GM19372 (cell line): ENCODE results near the gene TNS1.

ENCODE experiments used
- ATAC-seq: cut with Tn5 transposase; IDR thresholded peaks from one replicate; pipeline ENCODE4 v1.9.1; 2021; ENCODE audit warnings: mild to moderate bottlenecking, low read depth, moderate library complexity; ENCODE audit not compliant: unreplicated experiment

Gene TNS1

DNA sequence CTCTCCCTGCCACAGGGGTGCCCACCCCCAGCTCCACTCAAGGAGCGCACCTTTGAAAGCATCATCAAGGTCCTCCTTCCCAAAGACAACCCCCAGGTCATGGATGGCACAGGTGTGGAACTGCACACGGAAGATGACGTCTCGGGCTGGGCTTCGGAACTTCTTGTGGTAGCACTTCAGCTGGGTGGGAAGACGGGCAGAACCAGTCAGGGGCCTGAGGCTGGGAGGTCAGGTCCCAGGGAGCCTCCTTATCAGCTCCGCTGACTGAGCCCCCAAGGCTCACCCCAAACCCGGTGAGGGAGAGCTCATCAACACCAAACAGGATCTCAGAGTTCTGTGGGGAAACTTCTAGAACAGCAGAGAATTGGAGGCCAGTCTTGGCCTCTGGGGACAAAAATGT, 117.8 kb downstream of the TNS1 start:
- no peak for ATAC-seq

GRCh38 chr2:217880891-217881290, 121.9 kb downstream of the TNS1 start:
- ATAC-seq = no peak

DNA sequence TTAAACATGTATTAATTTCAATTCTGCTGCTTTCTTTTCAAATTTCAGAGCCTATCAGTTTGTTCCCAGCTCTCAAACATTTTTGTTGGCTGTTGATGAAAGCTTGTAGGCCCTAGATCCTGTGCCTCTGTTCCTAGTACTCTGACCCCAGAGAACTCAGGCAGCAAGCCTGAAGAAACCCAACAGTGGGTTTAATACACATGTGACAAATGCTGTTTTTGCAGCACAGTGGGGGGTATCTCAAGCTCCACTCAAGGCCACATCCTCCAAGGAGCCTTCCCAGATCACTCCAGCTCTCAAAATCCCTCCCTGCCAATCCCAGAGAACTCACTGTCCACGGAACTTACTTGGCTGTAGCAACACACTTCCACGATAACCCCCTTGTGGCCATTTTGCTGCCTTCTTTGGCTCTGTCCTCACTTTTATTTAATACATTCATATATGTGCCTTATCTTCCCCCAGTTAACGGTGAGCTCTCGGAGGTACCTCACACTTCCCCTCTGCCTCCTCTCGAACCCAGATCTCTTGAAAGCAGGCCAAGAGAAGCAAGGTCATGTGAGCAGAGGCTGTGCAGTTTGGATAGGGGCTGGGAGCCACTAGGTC, 122.4 kb downstream of the TNS1 start:
- no peak for ATAC-seq

DNA sequence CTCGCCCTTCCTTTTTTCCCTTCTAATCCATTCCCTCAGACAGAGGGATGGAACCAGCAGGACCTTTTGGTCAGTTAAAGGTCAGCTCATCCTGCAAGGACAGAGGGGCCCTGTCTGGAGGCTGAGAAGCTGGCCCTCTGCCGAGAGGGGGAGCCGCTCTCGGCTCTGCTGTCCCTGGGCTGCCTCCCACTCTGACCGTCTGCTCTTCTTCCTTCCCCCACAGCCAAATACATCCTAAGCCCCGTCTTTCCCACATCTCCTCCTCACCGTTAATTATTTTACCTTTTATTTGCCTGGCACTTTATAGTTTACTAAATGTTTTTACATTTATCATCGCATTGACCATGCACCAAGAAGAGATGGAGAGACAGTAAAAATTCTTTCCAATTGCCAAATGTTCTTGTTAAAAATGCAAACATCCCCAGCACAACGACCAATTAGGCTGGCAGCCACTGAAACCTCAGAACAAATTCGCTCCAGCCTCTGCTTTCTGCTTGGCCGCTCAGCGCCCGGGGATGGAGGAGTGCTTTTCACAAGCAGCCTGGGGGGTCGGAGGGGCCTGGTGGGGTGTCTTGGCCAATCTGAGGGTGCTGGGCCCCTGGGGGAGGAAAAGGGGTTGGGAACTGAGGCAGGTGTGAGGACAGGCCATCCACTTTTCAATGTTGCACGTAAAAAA, 123.7 kb downstream of the TNS1 start:
- ATAC-seq = no peak

DNA sequence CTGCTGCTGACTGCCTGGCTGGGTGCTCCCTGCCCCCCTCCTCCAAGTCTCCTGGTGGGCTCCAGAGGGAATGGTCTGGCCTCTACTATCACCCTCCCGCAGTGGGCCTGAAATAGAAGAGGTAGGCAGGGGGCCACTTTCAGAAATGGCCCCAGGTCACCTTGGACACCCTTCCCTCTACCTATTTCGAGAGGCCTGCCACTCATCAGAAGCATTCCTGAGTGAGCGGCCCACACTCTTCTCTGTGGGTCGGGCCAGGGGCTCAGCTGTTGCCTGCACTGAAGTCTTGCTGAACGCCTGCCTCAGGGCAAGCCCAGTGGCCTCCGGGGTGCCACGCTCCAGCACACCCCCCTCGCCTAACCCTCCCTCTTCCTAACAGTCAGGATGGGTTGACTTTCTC, 124.9 kb downstream of the TNS1 start:
- ATAC-seq = no peak

DNA sequence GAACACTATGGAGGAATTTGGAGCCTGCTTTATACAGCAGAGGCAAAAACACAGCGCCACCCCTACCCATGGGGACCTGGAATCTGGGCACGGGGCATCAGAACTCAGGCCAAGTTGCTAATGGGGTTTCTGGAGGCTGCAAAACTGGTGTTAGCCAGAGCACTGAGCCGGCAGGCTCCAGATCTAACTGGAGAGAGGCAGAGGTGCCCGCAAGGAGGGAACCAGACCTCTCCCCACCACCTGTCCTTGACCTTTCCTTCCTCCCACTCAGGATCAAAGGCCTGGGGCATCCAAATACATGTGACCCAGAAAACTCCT, 126.6 kb downstream of the TNS1 start:
- ATAC-seq = no peak

- ATAC-seq = no peak
These were observed 127.1 kb downstream of the TNS1 start for GRCh38 chr2:217875556-217876252.

DNA sequence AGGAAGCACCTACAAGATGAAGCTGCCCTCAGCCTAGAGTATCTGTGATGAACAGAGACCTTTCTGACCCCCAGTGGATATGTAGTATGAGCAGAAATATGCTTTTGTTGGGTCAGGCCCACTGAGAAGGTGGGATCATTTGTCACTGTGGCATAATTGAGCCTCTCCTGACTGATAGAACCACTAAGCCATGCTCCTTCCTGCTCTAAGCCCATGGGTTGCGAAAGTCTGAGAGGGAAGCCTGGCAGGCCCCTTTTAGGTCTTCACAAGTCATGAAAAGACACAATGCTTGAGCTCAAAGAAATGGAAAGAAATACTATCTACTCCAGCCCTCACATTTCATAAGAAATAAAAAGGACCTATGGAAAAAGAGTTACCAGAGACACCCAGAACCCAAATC, 127.7 kb downstream of the TNS1 start:
- ATAC-seq = no peak

- no peak for ATAC-seq
These were observed 129.4 kb downstream of the TNS1 start for GRCh38 chr2:217873371-217873770.

- ATAC-seq = no peak
These were observed 130.5 kb downstream of the TNS1 start for GRCh38 chr2:217872319-217872718.

DNA sequence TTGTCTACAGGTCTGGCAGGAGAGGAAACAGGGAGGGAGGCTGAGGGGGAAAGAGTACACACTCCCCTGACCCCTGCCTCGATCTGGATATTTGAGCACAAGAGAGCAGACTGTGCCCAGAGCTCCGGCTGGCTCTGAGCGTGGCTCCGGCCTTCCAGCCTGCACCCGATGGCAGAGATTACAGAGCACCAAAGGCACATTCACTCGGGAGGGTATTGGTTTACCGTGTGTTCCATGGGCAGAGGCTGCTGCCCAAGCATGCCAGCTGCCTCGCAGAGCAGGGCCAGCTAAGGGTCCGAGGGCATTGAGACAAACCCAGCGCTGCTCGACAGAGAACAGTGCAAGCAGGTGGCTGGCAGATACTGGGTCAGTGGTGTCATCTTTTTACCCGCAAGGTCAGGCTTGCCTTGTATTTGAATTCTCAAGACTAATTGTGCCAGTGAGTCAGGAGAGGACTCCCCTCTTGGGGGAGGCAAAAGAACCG, 132.2 kb downstream of the TNS1 start:
- ATAC-seq = no peak

- no peak for ATAC-seq
These were observed 133.9 kb downstream of the TNS1 start for GRCh38 chr2:217868911-217869334.

GRCh38 chr2:217868265-217868892, 134.4 kb downstream of the TNS1 start:
- ATAC-seq = no peak

- ATAC-seq = no peak
These were observed 136.3 kb downstream of the TNS1 start for GRCh38 chr2:217866457-217866856.

DNA sequence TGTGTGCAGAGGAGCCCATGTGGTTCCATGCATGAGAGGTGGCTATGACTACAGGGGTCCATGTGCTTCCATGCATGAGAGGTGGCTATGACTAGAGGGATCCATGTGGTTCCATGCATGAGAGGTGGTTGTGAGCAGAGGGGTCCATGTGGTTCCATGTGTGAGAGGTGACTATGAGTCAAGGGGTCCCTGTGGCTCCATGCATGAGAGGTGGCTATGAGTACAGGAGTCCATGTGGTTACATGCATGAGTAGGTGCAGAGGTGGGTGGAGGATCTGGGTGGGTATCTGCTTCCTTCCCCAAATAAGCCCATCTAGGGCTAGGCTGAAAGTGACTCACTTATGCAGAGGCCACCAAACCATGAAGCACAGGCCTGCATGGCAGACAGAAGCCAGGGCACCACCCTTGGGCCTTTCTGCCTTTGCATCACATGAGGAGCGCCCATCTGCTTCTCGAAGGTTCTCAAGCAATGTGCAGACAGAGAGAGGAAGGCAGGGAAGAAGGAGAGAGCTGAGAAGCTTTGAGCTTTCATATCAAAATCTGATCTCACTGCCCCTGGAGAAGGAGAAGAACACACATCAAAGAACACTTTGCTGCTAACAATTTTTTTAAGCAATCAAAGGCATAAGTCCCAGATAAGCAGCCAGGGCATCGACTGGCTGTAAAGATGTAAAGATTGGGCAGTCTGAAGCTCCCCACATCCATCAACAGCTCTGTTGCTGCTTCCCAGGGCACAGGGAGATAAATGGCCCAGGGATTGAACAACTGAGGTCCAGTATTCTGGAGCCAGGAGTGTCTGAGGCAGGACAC, 137.6 kb downstream of the TNS1 start:
- no peak for ATAC-seq

DNA sequence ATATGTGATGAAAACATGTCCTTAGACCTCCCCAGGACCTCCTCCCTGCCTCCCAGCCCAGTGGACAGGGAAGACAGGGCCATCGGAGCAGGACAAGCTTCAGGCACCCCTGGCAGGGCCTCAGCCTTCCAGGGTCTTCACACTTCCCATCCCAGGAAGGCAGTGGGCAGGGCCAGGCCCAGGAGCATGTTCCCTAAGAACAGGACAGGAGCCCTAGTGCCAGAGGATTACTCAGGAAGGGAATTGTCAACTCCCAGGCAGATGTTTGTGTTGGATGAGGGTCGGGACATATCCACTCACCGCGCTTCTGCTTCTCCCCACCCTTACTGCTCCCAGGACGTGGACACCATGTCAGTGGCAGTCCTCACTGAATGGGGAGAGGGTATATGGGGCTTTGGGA, 138.9 kb downstream of the TNS1 start:
- no peak for ATAC-seq

GRCh38 chr2:217861334-217861877, 141.4 kb downstream of the TNS1 start:
- ATAC-seq = no peak

GRCh38 chr2:217859926-217860325, 142.9 kb downstream of the TNS1 start:
- ATAC-seq = no peak

- no peak for ATAC-seq
These were observed 144.0 kb downstream of the TNS1 start for GRCh38 chr2:217858519-217859491.
